Left ventricle myocardium inferior (tissue), 1 donor: ENCODE results near the gene MOBP. TPM values are rescaled to one million over a fixed set of nuclear protein-coding genes. Genes with fewer than 3 reads are reported as not detected.
A peak's percentile ranks its signal among the peaks of the same experiment; 100 is the strongest.

ENCODE experiments used
- DNase-seq: peaks from one replicate; pipeline ENCODE4 v3.0.0-alpha.2; 2020
- H3K27ac ChIP-seq: fragments of 200-600 bp; replicated peaks from 2 replicates; pipeline ENCODE4 v1.8.0; 2021
- H3K27me3 ChIP-seq: fragments of 200-600 bp; 2 replicates; pipeline ENCODE4 v1.8.0; 2021; ENCODE audit warnings: low read depth
- H3K36me3 ChIP-seq: fragments of 200-600 bp; 2 replicates; pipeline ENCODE4 v1.8.0; 2021
- H3K4me1 ChIP-seq: fragments of 200-600 bp; 2 replicates; pipeline ENCODE4 v1.8.0; 2021
- H3K4me3 ChIP-seq: fragments of 200-600 bp; 2 replicates; pipeline ENCODE4 v1.8.0; 2021; ENCODE audit warnings: mild to moderate bottlenecking, moderate library complexity
- H3K9me3 ChIP-seq: fragments of 200-600 bp; replicated peaks from 2 replicates; pipeline ENCODE4 v1.8.0; 2021
- intact Hi-C: fragments of 100-400 bp; cut with micrococcal nuclease; formaldehyde crosslinking; loops from one replicate; pipeline ENCODE4 v1.11.0; 2022
- total RNA-seq: library from RNA; stranded (reverse); fragmentation: NEBNext Ultra II Directional; extraction: Animal tissue kit (Norgen Biotek cat#: 25700); gene quantifications from one replicate; pipeline ENCODE4 v1.2.1, GENCODE V29; 2021
- TF ChIP-seq, protein P1 (sequence below): fragments of 200-600 bp; IDR thresholded peaks from 2 replicates; pipeline ENCODE4 v1.8.0; 2021; ENCODE audit warnings: antibody characterized with exemption, mild to moderate bottlenecking, borderline replicate concordance
- donor health status: DM: no; HTN: yes; CAD: no; lungs with severe emphysema.

Gene MOBP
- total RNA-seq, 1 donor from 2014 or later = not detected

DNA sequence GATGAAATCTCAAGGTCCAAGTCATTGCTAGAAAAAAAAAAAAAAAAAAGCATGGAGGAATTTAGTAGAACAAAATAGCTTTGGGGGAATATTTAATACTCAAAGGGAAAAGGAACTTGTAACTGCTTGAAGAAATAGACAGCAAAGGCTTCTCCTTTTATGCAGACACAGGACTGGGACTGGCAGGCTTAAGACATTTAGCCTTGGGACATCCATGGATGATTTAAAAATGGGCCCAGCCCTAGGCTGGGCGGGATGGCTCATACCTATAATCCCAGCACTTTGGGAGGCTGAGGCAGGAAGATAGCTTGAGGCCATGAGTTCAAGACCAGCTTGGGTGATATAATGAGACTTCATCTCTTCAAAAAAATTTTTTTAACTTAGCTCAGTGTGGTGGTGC, 41.2 kb upstream of the MOBP start:
- Histone ChIP-seq H3K36me3 (no peaks in the 10 kb centered on the region), H3K4me3 (no peak overlapping the region), H3K9me3 (no peaks in the 10 kb centered on the region), H3K27ac (no peak overlapping the region), H3K27me3 (no peaks in the 10 kb centered on the region), H3K4me1 (peaks cover 13% of the 10 kb centered on the region)
- DNase-seq = no peak
- intact Hi-C loops = no loop called here
- TF ChIP-seq, protein P1, sequence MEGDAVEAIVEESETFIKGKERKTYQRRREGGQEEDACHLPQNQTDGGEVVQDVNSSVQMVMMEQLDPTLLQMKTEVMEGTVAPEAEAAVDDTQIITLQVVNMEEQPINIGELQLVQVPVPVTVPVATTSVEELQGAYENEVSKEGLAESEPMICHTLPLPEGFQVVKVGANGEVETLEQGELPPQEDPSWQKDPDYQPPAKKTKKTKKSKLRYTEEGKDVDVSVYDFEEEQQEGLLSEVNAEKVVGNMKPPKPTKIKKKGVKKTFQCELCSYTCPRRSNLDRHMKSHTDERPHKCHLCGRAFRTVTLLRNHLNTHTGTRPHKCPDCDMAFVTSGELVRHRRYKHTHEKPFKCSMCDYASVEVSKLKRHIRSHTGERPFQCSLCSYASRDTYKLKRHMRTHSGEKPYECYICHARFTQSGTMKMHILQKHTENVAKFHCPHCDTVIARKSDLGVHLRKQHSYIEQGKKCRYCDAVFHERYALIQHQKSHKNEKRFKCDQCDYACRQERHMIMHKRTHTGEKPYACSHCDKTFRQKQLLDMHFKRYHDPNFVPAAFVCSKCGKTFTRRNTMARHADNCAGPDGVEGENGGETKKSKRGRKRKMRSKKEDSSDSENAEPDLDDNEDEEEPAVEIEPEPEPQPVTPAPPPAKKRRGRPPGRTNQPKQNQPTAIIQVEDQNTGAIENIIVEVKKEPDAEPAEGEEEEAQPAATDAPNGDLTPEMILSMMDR = no peak

DNA sequence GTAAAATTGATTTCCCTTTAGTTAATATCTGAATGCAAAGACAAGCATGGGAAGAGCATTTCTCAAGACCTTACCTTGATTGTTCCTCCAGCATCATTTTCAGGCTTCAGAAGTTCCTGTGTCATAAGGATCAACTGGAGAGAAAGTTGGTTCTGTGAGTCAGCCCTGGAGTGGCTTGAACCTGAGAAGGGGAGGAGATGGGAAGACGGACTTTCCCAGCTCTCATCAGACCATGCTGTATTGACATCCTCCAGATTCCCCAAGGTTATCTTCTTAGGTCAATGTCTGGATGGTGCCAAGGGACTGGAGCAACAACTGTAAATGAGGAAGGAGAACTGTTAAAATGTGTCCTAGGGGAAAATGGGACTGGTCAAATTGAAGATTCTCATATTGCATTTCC, 40.0 kb upstream of the MOBP start:
- Histone ChIP-seq H3K36me3 (no peaks in the 10 kb centered on the region), H3K27ac (no peak overlapping the region), H3K4me3 (no peak overlapping the region), H3K27me3 (no peaks in the 10 kb centered on the region), H3K9me3 (no peaks in the 10 kb centered on the region), H3K4me1 (peaks cover 13% of the 10 kb centered on the region)
- TF ChIP-seq, protein P1 = no peak
- intact Hi-C loops = no loop called here
- no peak for DNase-seq

DNA sequence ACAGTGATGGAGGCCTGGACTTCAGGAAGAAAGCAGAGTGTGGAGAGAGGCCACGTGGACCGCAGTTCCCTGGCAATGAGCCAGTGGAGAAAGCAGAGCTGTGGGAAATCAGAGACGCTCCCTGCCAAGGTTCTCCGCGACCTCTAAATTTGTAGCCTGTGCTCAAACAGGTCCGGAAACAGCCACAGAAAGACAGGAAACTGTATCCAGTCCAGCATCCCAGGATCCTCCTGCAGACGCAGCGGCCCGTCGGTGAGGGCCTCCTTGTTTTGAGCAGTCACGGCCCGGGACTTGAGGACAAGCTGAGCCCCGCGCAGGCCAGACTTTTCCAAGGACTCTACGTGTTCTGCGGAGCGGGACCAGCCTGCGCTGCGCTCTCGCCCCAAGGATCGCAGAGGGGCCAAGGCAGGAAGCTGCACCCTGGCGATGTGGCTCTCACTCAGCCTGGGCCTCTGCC, 38.7 kb upstream of the MOBP start:
- DNase-seq = peak; percentile 40
- Histone ChIP-seq H3K27ac (peak overlapping the region; percentile 84), H3K4me1 (peaks cover 23% of the 10 kb centered on the region), H3K4me3 (peak overlapping the region; percentile 23), H3K27me3 (no peaks in the 10 kb centered on the region), H3K36me3 (no peaks in the 10 kb centered on the region), H3K9me3 (no peaks in the 10 kb centered on the region)
- TF ChIP-seq, protein P1 = no peak
- intact Hi-C loops = no loop called here

DNA sequence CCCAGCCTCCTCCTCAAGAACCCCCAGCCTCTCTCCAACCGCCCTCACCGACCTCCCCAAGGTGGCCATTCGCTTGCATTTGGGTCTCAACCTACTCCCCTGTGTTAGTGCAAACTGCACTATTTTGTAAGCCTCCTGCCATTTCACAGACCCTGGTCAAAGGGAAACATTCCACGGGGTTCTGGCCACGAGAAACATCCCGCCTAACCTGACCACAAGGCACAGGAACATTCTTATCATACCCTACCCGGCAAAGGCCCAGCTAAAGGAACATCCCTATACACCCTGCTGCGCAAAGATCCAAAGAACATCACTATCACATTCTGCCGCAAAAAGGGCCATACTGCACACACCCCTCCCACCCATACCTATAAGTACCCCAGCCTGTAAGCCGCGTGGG, 38.0 kb upstream of the MOBP start:
- TF ChIP-seq, protein P1 = no peak
- intact Hi-C loops = no loop called here
- H3K4me3 ChIP-seq = no peak overlapping the region
- peak overlapping the region; percentile 84 for H3K27ac ChIP-seq
- H3K4me1 ChIP-seq = peaks cover 25% of the 10 kb centered on the region
- no peaks in the 10 kb centered on the region for H3K36me3 ChIP-seq
- H3K27me3 ChIP-seq = no peaks in the 10 kb centered on the region
- no peak for DNase-seq
- no peaks in the 10 kb centered on the region for H3K9me3 ChIP-seq

DNA sequence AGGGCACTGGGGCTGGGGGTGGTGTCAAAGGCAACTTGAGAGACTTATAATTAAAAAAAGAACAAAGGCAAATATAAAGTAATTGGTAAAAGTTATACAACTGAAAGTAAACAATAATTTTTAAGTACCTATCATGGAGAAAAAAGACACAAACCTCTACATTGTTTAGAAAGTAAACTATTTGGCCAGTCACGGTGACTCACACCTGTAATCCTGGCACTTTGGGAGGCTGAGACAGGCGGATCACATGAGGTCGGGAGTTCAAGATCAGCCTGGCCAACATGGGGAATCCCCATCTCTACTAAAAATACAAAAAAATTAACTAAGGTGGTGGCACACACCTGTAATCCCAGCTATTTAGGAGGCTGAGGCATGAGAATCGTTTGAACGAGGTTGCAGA, 35.1 kb upstream of the MOBP start:
- TF ChIP-seq, protein P1 = no peak
- DNase-seq = no peak
- Histone ChIP-seq H3K36me3 (no peaks in the 10 kb centered on the region), H3K4me1 (peaks cover 25% of the 10 kb centered on the region), H3K4me3 (no peak overlapping the region), H3K27me3 (no peaks in the 10 kb centered on the region), H3K9me3 (no peaks in the 10 kb centered on the region), H3K27ac (no peak overlapping the region)
- intact Hi-C loops = no loop called here

DNA sequence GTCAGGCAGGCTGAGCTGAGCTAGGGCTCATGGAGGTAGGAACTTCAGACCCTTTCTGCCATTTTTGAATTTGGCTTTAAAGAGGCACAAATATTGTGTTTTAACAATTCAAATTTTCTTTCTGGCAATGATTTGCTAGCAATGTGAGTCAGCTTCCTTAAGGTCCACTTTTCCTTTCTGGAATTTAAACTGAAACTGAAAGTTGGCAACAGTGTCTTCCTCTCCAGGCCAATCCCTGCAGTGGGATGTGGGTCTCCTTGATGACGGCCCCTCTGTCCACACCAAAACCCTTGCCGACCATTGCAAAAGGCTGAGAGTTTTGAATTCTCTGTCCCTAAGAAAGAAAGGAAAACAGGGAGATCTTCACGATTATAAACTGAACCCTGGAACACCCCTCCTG, 33.8 kb upstream of the MOBP start:
- TF ChIP-seq, protein P1 = no peak
- intact Hi-C loops = no loop called here

More for the DNA sequence above, 33.8 kb upstream of the MOBP start:
- Histone ChIP-seq H3K4me3 (peak overlapping the region; percentile 1), H3K9me3 (no peaks in the 10 kb centered on the region), H3K27me3 (no peaks in the 10 kb centered on the region), H3K4me1 (peaks cover 20% of the 10 kb centered on the region), H3K27ac (peak overlapping the region; percentile 73), H3K36me3 (no peaks in the 10 kb centered on the region)
- no peak for DNase-seq
